Left lung (tissue), 10 donors: ENCODE data around the gene CEACAM21. TPM values are rescaled to one million over a fixed set of nuclear protein-coding genes. Genes with fewer than 3 reads are reported as not detected.

ENCODE experiments used
- ATAC-seq: fragments of 200-7000 bp; cut with Tn5 transposase; one replicate; pipeline ENCODE4 v1.9.1; 2020; ENCODE audit warnings: moderate library complexity
- DNase-seq, 4 donors: peaks; one replicate each; pipeline ENCODE4 v3.0.0-alpha.2; 2013 to 2020
- H3K27ac ChIP-seq, 2 donors: fragments of 200-600 bp; sonication (generic) in 1 of 2; one replicate each; pipeline versions ENCODE4 v1.5.0 to v1.8.0; 2020 to 2021
- H3K27me3 ChIP-seq, 2 donors: fragments of 200-600 bp; sonication (generic) in 1 of 2; one replicate each; pipeline versions ENCODE4 v1.5.0 to v1.8.0; 2020 to 2021
- H3K36me3 ChIP-seq, 2 donors: fragments of 200-600 bp; sonication (generic) in 1 of 2; one replicate each; pipeline versions ENCODE4 v1.5.0 to v1.8.0; 2020 to 2021
- H3K4me1 ChIP-seq, 2 donors: fragments of 200-600 bp; one replicate each; pipeline ENCODE4 v1.8.0; 2021
- H3K4me3 ChIP-seq, 2 donors: fragments of 200-600 bp; sonication (generic) in 1 of 2; one replicate each; pipeline versions ENCODE4 v1.5.0 to v1.8.0; 2020 to 2021; ENCODE audit warnings: mild to moderate bottlenecking in 1 of 2
- H3K9me3 ChIP-seq, 2 donors: fragments of 200-600 bp; sonication (generic) in 1 of 2; one replicate each; pipeline versions ENCODE4 v1.5.0 to v1.8.0; 2020 to 2021
- CTCF ChIP-seq, 2 donors: fragments of 200-600 bp; sonication (generic) in 1 of 2; IDR thresholded peaks; one replicate each; pipeline versions ENCODE4 v1.5.0 to v1.8.0; 2021; ENCODE audit warnings: antibody characterized with exemption in 2 of 2
- intact Hi-C, 2 donors: fragments of 100-400 bp; cut with DNase I; formaldehyde crosslinking; loops; one replicate each; pipeline versions ENCODE4 v1.11.2 to v1.14.2; 2022
- polyA plus RNA-seq, 6 donors: library from polyadenylated mRNA; unstranded; fragments of 120-200 nt; gene quantifications; one replicate each; pipeline ENCODE4 v1.2.1, GENCODE V29; 2013; ENCODE audit not compliant: insufficient read length in 6 of 6
- total RNA-seq, 2 donors: library from RNA; stranded (reverse); fragmentation: NEBNext Ultra II Directional; extraction: Animal tissue kit (Norgen Biotek cat#: 25700); gene quantifications; one replicate each; pipeline ENCODE4 v1.2.1, GENCODE V29; 2021
- donor health status: DM: no; HTN: yes; CAD: no.
- donor health status: DM: no; HTN: no; CAD: no.

CEACAM21 gene
- total and polyA plus RNA-seq, 8 donors = 3.9 to 8.9 (median 7.1) TPM

DNA sequence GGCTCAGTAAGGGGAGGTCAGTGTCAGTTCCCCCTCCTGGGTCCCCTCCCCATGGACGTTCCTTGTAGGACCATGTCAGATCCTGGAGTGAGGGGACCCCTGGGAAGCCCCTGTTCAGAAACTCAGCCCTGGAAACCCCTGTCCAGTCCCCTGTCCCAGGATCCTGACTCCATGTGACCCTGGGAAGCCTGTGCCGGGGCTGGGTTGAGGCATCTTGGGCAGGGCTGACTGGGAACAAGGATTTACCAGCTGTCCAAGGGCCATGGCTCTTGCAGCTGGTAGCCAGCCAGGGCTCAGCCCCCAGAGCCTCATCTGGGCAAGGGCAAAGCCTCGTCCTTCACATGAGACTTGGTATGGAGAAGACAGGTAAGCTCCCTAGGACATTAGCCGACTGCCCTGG, 25.8 kb downstream of the CEACAM21 start:
- no peak overlapping the region for H3K4me3 ChIP-seq
- H3K9me3 ChIP-seq = no peaks in the 10 kb centered on the region
- H3K27me3 ChIP-seq = peaks cover 0 to 25% of the 10 kb centered on the region in 2 donors
- intact Hi-C loops = no loop called here
- DNase-seq = no peak
- H3K36me3 ChIP-seq = no peaks in the 10 kb centered on the region
- no peak for TF ChIP-seq CTCF (IDR thresholded peaks at IDR 0.05)
- ATAC-seq = no peak
- H3K4me1 ChIP-seq = peaks cover 0 to 4% of the 10 kb centered on the region in 2 donors
- H3K27ac ChIP-seq = no peak overlapping the region

DNA sequence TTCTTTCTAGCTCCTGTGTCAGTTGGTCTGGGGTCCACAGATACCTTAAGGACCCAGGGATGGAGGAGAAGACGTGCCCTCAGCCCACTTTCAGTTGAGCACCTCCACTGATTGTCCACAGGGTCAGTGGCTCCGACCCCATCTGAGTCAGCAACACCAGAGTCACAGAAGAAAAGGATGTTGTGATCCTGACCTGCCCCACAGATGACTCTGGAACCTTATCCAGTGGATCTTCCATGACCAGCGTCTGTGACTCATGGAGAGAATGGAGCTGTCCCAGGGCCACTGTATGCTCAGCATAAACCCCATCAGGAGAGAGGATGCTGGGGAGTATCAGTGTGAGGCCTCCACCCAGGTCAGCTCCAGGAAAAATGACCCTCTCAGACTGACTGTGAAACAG, 28.9 kb downstream of the CEACAM21 start:
- no peaks in the 10 kb centered on the region for H3K36me3 ChIP-seq
- H3K4me1 ChIP-seq = no peaks in the 10 kb centered on the region
- DNase-seq (no peak), ATAC-seq (no peak)
- peaks cover 0 to 8% of the 10 kb centered on the region in 2 donors for H3K27me3 ChIP-seq
- no peak for TF ChIP-seq CTCF (IDR thresholded peaks at IDR 0.05)
- no peak overlapping the region for H3K27ac ChIP-seq
- no peaks in the 10 kb centered on the region for H3K9me3 ChIP-seq
- intact Hi-C loops = no loop called here
- no peak overlapping the region for H3K4me3 ChIP-seq

DNA sequence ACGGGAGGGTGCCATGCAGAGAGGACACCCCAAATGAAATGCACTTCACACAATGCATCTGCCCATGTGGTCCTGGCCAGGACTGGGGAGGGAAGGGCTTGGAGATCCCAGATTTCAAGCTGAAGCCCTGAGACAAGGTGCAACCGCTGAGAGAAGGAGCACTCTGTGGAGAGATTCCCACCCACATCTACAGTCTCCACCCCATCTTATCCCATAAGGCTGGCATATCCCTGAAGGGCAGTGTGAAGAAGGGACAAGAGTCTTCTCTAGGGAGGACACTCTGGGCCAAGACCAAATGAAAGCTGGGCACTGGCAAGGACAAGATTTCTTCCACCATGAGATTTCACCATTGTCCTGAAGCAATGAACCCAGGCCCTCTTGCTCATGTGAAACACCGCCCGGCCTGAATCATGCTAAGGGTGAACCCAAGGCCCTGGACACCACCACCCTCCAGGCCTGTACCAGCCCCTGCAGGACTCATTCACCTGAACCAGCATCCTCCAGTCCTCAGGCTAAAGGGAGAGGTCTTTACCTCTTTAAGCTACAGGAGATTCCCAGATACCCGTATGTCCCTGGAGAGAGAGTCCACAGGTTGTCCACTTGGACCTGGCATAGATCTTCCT, 30.4 kb downstream of the CEACAM21 start:
- intact Hi-C loops = no loop called here
- H3K36me3 ChIP-seq = no peaks in the 10 kb centered on the region
- H3K4me3 ChIP-seq = no peak overlapping the region
- TF ChIP-seq CTCF (IDR thresholded peaks at IDR 0.05) = no peak
- peaks cover 0 to 6% of the 10 kb centered on the region in 2 donors for H3K27me3 ChIP-seq
- no peaks in the 10 kb centered on the region for H3K4me1 ChIP-seq
- DNase-seq = no peak
- no peak for ATAC-seq
- no peak overlapping the region for H3K27ac ChIP-seq
- no peaks in the 10 kb centered on the region for H3K9me3 ChIP-seq

GRCh38 chr19:41607668-41608067, 31.7 kb downstream of the CEACAM21 start:
- ATAC-seq (no peak), DNase-seq (no peak)
- H3K36me3 ChIP-seq = no peaks in the 10 kb centered on the region
- intact Hi-C loops = no loop called here
- no peaks in the 10 kb centered on the region for H3K9me3 ChIP-seq
- H3K4me1 ChIP-seq = peaks cover 0 to 7% of the 10 kb centered on the region in 2 donors
- no peak for TF ChIP-seq CTCF (IDR thresholded peaks at IDR 0.05)
- H3K27ac ChIP-seq = no peak overlapping the region
- no peak overlapping the region for H3K4me3 ChIP-seq
- no peaks in the 10 kb centered on the region for H3K27me3 ChIP-seq

GRCh38 chr19:41610789-41611188, 34.8 kb downstream of the CEACAM21 start:
- Histone ChIP-seq H3K4me3 (no peak overlapping the region), H3K27me3 (no peaks in the 10 kb centered on the region), H3K4me1 (peaks cover 0 to 17% of the 10 kb centered on the region in 2 donors), H3K36me3 (no peaks in the 10 kb centered on the region), H3K9me3 (no peaks in the 10 kb centered on the region), H3K27ac (no peak overlapping the region)
- no peak for ATAC-seq
- no peak for TF ChIP-seq CTCF (IDR thresholded peaks at IDR 0.05)
- intact Hi-C loops = no loop called here
- no peak for DNase-seq
